Right atrium auricular region (tissue), 2 donors: ENCODE results near the gene BBOX1. TPM values are rescaled to one million over a fixed set of nuclear protein-coding genes. Genes with fewer than 3 reads are reported as not detected.

ENCODE experiments used
- DNase-seq: peaks from one replicate; pipeline ENCODE4 v3.0.0-alpha.2; 2019; ENCODE audit warnings: low spot score
- H3K27ac ChIP-seq, 2 donors: fragments of 200-600 bp; sonication (generic); 1 replicate in 1 of 2; 2 replicates in 1 of 2; pipeline ENCODE4 v1.5.1; 2016 to 2019
- H3K27me3 ChIP-seq, 2 donors: fragments of 200-600 bp; sonication (generic); one replicate each; pipeline versions ENCODE4 v1.5.1 to v1.6.0; 2017 to 2019
- H3K36me3 ChIP-seq: fragments of 200-600 bp; sonication (generic); one replicate; pipeline ENCODE4 v1.5.1; 2016
- H3K4me1 ChIP-seq, 2 donors: fragments of 200-600 bp; sonication (generic); one replicate each; pipeline versions ENCODE4 v1.5.1 to v1.6.0; 2017 to 2019
- H3K4me3 ChIP-seq, 2 donors: fragments of 200-600 bp; sonication (generic); 1 replicate in 1 of 2; 2 replicates in 1 of 2; pipeline ENCODE4 v1.5.1; 2017 to 2019; ENCODE audit warnings: mild to moderate bottlenecking in 1 of 2, moderate library complexity in 1 of 2
- H3K9me3 ChIP-seq, 2 donors: fragments of 200-600 bp; sonication (generic); one replicate each; pipeline ENCODE4 v1.5.1; 2019
- CTCF ChIP-seq, 2 donors: fragments of 200-600 bp; sonication (generic); IDR thresholded peaks; one replicate each; pipeline ENCODE4 v1.5.1; 2019; ENCODE audit warnings: antibody characterized with exemption in 2 of 2
- total RNA-seq, 2 donors: library from RNA; depleted of rRNA; stranded (reverse); fragments of >200 nt; gene quantifications; one replicate each; pipeline ENCODE4 v1.1.0, GENCODE V29; 2016

Gene BBOX1
- total RNA-seq: not detected

GRCh38 chr11:27040302-27041115, at the start of gene BBOX1:
Gene BBOX1 (plus strand): TSS chr11:27040815. CDS start chr11:27055431, 14,616 bp downstream.
- Histone ChIP-seq H3K36me3 (no peaks in the 10 kb centered on the region), H3K27ac (no peak within 1 kb of the TSS), H3K4me3 (no peak within 1 kb of the TSS), H3K9me3 (peaks cover 0 to 20% of the 10 kb centered on the region in 2 donors), H3K27me3 (no peaks in the 10 kb centered on the region), H3K4me1 (no peaks in the 10 kb centered on the region)
- no peak for TF ChIP-seq CTCF (IDR thresholded peaks at IDR 0.05)
- DNase-seq: no peak

- H3K9me3 ChIP-seq: no peaks in the 10 kb centered on the region
- no peak for DNase-seq
- no peaks in the 10 kb centered on the region for H3K4me1 ChIP-seq
- H3K4me3 ChIP-seq: no peak overlapping the region
- no peak for TF ChIP-seq CTCF (IDR thresholded peaks at IDR 0.05)
- no peaks in the 10 kb centered on the region for H3K36me3 ChIP-seq
- no peaks in the 10 kb centered on the region for H3K27me3 ChIP-seq
- peak overlapping the region; percentile 83 for H3K27ac ChIP-seq
Measured at GRCh38 chr11:26992031-26992541, 48.5 kb upstream of the BBOX1 start.

- TF ChIP-seq CTCF (IDR thresholded peaks at IDR 0.05): no peak
- no peak for DNase-seq
- H3K27ac ChIP-seq: peak within 1 kb of the TSS; percentile 83
- no peaks in the 10 kb centered on the region for H3K36me3 ChIP-seq
- no peaks in the 10 kb centered on the region for H3K27me3 ChIP-seq
- H3K4me1 ChIP-seq: no peaks in the 10 kb centered on the region
- H3K9me3 ChIP-seq: no peaks in the 10 kb centered on the region
- H3K4me3 ChIP-seq: peak within 1 kb of the TSS; percentile 50 to 58
Measured at GRCh38 chr11:26993965-26994457, 46.6 kb upstream of the BBOX1 start, which contains the start of gene FIBIN. Gene FIBIN (plus strand): TSS chr11:26994112. CDS start chr11:26994527, 415 bp downstream.

GRCh38 chr11:26994631-26995095, 46.0 kb upstream of the BBOX1 start:
- TF ChIP-seq CTCF (IDR thresholded peaks at IDR 0.05): no peak

GRCh38 chr11:26995701-26996460, 44.7 kb upstream of the BBOX1 start:
- no peak for DNase-seq
- H3K4me1 ChIP-seq: no peaks in the 10 kb centered on the region
- TF ChIP-seq CTCF (IDR thresholded peaks at IDR 0.05): no peak
- H3K4me3 ChIP-seq: peak overlapping the region; percentile 50 to 58
- no peaks in the 10 kb centered on the region for H3K9me3 ChIP-seq
- H3K36me3 ChIP-seq: no peaks in the 10 kb centered on the region
- no peaks in the 10 kb centered on the region for H3K27me3 ChIP-seq
- peak overlapping the region; percentile 83 for H3K27ac ChIP-seq

More at GRCh38 chr11:26994631-26995095, 46.0 kb upstream of the BBOX1 start:
- Histone ChIP-seq H3K27ac (peak overlapping the region; percentile 83), H3K9me3 (no peaks in the 10 kb centered on the region), H3K27me3 (no peaks in the 10 kb centered on the region), H3K4me1 (no peaks in the 10 kb centered on the region), H3K4me3 (peak overlapping the region; percentile 50 to 58), H3K36me3 (no peaks in the 10 kb centered on the region)
- DNase-seq: no peak
